Spinal cord (tissue), 10 donors: Measurements from ENCODE around the gene CAMKK2. TPM values are rescaled to one million over a fixed set of nuclear protein-coding genes. Genes with fewer than 3 reads are reported as not detected.

ENCODE experiments used
- DNase-seq, 6 donors: peaks; one replicate each; pipeline versions ENCODE4 v3.0.0 to v3.0.0-alpha.2; 2013 to 2015; ENCODE audit warnings: low spot score in 6 of 6, low read depth in 4 of 6
- H3K27ac ChIP-seq: one replicate; pipeline ENCODE4 v1.5.1; 2013; ENCODE audit warnings: low read depth, low read length, control low read depth
- H3K27me3 ChIP-seq: one replicate; pipeline ENCODE4 v1.6.1; 2013; ENCODE audit warnings: low read length; ENCODE audit not compliant: control insufficient read depth, insufficient read depth
- H3K36me3 ChIP-seq: one replicate; pipeline ENCODE4 v1.6.1; 2013; ENCODE audit warnings: low read length; ENCODE audit not compliant: control insufficient read depth, insufficient read depth
- H3K4me1 ChIP-seq: one replicate; pipeline ENCODE4 v1.6.1; 2013; ENCODE audit warnings: low read length; ENCODE audit not compliant: control insufficient read depth, insufficient read depth
- H3K4me3 ChIP-seq: one replicate; pipeline ENCODE4 v1.5.1; 2013; ENCODE audit warnings: low read depth, low read length, control low read depth
- H3K9me3 ChIP-seq: one replicate; pipeline ENCODE4 v1.6.1; 2013; ENCODE audit warnings: low read length; ENCODE audit not compliant: control insufficient read depth, insufficient read depth
- WGBS: methylation state at CpG from one replicate; pipeline ENCODE4 v1.1.5; 2013; ENCODE audit warnings: missing lambda C conversion rate; ENCODE audit not compliant: insufficient coverage; 5-methylcytosine and 5-hydroxymethylcytosine counted together
- polyA plus RNA-seq, 2 donors: library from polyadenylated mRNA; unstranded; fragments of 120-200 nt; gene quantifications; one replicate each; pipeline ENCODE4 v1.2.1, GENCODE V29; 2013; ENCODE audit not compliant: insufficient read length in 2 of 2
- total RNA-seq, 2 donors: library from RNA; depleted of rRNA in 1 of 2; stranded (reverse); fragments of 120-200 nt in 1 of 2; fragments of >200 nt in 1 of 2; gene quantifications; one replicate each; pipeline versions ENCODE4 v1.2.3 to v1.2.4, GENCODE V29; 2013 to 2014
- donor health status: healthy.

Gene CAMKK2
- total and polyA plus RNA-seq, 4 donors = 18.0 to 44.2 (median 31.3) TPM

DNA sequence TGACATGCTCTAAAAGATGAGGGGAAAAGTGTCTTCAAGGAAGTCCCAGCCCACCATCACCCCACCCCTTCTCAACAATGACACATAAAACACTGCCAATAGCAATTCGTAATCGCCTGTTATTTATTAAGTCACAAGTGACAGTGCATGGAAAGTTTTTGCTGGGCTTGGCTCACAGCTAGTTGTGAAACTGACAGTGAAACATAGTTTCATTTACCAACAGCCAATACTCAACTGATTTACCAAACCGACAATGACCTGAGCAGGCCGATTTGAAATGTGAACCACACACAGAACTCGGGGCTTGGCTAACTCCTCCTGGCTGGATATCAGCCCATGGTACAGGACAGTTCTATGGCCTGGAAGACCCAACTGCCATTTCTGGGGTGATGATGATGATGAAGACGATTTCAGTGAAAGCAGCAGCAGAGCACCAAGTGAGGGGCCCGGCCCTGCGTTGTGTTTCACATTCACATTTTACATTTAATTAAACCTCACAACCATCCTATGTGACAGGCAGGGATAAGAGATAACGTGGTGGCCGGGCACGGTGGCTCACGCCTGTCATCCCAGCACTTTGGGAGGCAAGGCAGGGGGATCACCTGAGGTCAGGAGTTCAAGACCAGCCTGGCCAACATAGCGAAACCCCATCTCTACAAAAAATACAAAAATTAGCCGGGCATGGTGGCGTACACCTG, 42.7 kb downstream of the CAMKK2 start:
- no peak for DNase-seq
- Histone ChIP-seq H3K9me3 (no peaks in the 10 kb centered on the region), H3K4me1 (no peaks in the 10 kb centered on the region), H3K27ac (no peak overlapping the region), H3K27me3 (no peaks in the 10 kb centered on the region), H3K36me3 (peaks cover 64% of the 10 kb centered on the region), H3K4me3 (no peak overlapping the region)
- WGBS = 100% methylated on average over 5 of the region's 15 CpGs

DNA sequence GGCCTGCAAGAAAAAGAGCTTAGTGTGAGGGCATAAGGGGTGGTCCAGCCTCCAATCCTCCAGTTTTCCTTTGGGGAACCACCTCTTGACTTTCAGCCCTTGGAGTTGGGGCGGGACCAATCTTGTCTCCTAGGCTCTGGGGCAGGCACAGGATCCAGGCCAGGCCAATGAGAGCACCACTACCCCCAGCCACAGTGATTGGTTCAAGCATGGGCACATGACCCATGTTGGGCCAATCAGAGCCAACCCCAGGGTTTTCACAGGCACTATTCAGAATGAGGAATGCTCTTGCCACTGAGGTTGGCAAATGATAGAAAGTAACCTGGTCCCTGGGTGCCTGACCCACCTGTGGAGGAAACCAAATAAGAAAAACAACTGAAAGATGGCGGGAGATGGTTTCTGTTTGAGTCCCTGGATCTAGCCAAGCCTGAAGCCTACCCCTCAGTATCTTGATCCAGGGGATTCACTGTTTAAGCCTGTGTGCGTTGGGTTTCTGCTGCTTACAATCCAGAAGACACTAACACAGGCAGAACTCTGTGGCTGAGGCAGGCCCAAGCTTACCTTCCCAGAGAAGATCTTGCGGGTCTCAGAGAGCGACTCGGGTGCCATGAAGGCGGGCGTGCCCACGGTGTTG, 43.7 kb downstream of the CAMKK2 start:
- Histone ChIP-seq H3K27me3 (no peaks in the 10 kb centered on the region), H3K27ac (no peak overlapping the region), H3K4me3 (no peak overlapping the region), H3K36me3 (peaks cover 66% of the 10 kb centered on the region), H3K9me3 (no peaks in the 10 kb centered on the region), H3K4me1 (no peaks in the 10 kb centered on the region)
- DNase-seq = no peak
- WGBS = 94% methylated on average over 9 of the region's 9 CpGs

DNA sequence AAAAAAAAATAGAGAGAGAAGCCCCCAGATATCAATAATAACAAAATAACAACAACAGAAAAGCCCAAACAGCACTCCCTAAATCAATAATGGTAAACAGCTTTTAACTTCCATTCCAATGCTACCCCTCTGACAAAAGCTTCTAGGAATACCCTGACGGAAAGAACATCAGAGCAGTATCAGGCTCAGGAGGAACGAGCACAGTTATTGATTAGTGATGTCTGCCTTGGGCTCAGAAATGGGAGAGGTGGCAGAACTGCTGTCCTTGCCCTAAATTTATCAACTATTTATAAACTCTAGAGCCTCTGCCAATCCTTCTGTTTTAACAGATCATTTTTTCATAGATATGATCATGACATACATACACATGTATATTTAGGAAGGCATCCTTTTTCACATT, 44.7 kb downstream of the CAMKK2 start:
- Histone ChIP-seq H3K36me3 (peaks cover 72% of the 10 kb centered on the region), H3K9me3 (no peaks in the 10 kb centered on the region), H3K27ac (no peak overlapping the region), H3K4me1 (no peaks in the 10 kb centered on the region), H3K27me3 (no peaks in the 10 kb centered on the region), H3K4me3 (no peak overlapping the region)
- WGBS = no CpG with 5 or more reads among the region's 2 CpGs
- no peak for DNase-seq

DNA sequence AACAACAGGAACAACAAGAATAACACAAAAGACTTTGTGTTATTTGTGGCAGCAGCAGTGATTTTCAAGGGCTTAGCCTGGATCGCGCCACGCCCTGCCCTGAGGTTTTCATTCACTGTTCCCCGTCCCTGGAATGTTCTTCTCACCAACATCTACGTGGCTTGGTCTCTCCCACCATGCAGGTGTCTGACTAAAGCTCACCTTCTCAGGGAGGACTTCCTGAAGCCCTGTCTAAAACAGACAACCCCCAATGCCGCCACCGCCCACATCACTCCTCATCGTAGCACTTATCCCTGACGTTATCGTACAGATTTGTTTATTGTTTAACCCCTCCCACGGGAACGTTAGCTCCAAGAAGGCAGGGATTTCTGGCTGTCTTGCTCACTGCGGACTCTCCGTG, 46.1 kb downstream of the CAMKK2 start:
- Histone ChIP-seq H3K36me3 (peaks cover 74% of the 10 kb centered on the region), H3K9me3 (no peaks in the 10 kb centered on the region), H3K27ac (no peak overlapping the region), H3K27me3 (no peaks in the 10 kb centered on the region), H3K4me3 (no peak overlapping the region), H3K4me1 (no peaks in the 10 kb centered on the region)
- DNase-seq = no peak
- WGBS = 93% methylated on average over 7 of the region's 14 CpGs

DNA sequence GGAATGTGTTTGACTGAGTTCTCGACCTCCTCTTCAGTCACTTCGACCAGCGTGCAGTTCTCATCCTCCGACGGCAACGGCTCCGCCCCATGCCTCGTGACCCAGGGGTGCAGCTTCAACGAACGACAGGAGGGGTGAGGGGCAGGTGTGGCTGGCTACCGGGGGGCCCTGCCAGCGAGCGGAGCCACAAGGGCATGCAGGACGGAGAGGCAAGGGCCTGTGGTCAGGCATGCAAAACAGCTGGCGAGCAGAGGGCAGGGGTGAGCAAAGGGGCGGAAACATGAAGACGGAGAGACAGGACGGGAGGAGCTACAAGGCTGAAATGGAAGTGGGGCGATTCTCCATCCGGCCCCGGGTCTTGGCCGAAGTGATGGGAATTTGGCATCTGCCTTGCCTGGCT, 47.9 kb downstream of the CAMKK2 start:
- H3K27ac ChIP-seq = no peak overlapping the region
- DNase-seq = no peak
- no peak overlapping the region for H3K4me3 ChIP-seq
- WGBS = 87% methylated on average over 22 of the region's 22 CpGs
- peaks cover 81% of the 10 kb centered on the region for H3K36me3 ChIP-seq
- no peaks in the 10 kb centered on the region for H3K27me3 ChIP-seq
- no peaks in the 10 kb centered on the region for H3K9me3 ChIP-seq
- H3K4me1 ChIP-seq = no peaks in the 10 kb centered on the region

DNA sequence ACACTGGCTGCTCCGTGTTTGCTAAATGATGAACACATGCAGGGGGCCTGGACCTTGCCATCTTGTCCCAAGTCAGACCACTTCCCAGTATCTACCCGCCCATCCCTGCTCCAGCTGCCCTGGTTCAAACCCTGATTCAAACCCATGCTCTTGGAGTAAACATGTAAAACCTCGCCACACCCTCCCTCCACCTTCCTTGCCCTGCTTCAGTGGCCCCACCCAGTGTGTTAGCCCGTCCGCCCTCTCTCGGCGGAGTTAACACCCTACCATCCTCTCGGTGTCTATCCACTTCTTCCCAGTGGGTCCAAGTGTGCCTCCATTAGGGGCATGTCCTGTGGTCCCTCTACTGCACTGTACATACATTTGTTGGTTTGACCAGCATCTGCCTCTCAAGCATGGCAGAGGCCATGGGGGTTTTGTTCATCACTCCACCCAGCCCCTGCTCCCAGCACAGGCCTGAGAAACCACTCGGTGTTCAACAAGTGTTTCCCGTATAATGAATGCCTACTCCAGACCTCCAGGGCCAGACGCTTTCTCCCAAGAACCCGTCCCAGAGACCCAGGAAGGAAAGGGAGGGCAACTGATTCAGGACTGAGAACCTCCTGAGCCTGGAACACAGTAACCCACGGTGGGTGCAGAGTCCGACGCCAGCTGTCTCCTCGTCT, 49.5 kb downstream of the CAMKK2 start:
- no peaks in the 10 kb centered on the region for H3K9me3 ChIP-seq
- no peak overlapping the region for H3K4me3 ChIP-seq
- 94% methylated on average over 16 of the region's 16 CpGs for WGBS
- DNase-seq = no peak
- no peaks in the 10 kb centered on the region for H3K4me1 ChIP-seq
- H3K36me3 ChIP-seq = peaks cover 74% of the 10 kb centered on the region
- no peak overlapping the region for H3K27ac ChIP-seq
- no peaks in the 10 kb centered on the region for H3K27me3 ChIP-seq

DNA sequence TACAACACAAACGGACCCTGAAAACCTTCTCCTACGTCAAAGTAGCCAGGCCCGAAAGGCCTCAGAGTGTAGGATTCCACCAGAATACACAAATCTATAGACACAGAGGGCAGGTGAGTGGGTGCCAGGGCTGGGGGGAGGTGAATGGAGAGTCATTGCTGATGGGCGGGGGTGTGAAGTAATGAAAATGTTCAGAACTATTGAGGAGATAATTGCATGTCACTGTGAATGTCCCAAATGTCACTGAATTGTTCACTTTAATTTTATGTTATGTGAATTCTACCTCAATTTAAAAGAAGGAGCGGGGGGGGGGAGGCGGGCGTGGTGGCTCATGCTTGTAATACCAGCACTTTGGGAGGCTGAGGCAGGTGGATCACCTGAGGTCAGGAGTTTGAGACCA, 50.6 kb downstream of the CAMKK2 start:
- H3K4me1 ChIP-seq = peaks cover 7% of the 10 kb centered on the region
- H3K36me3 ChIP-seq = peaks cover 81% of the 10 kb centered on the region
- DNase-seq = no peak
- no peak overlapping the region for H3K27ac ChIP-seq
- H3K27me3 ChIP-seq = no peaks in the 10 kb centered on the region
- H3K4me3 ChIP-seq = no peak overlapping the region
- H3K9me3 ChIP-seq = no peaks in the 10 kb centered on the region
- WGBS = no CpG with 5 or more reads among the region's 7 CpGs

DNA sequence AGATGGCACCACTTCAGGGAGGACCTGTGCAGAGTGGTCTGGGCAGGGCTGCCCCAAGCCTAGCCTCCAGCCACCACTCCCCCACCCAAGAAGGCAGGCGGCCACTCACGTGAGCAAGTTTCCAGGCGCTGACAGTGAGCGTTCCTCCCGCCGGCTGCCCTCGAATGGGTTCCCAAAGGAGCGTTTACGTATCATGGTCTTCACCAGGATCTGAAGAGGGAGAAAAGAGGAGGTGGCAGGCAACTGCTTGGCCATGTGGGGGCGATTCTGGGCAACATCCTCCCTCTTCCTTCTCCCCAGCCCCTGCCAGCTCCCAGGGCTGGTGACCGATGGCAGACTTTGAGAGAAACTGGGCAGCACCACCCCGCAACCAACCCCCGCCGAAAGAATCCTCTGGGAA, 51.5 kb downstream of the CAMKK2 start:
- DNase-seq = no peak
- 94% methylated on average over 14 of the region's 14 CpGs for whole genome bisulfite sequencing
- Histone ChIP-seq H3K36me3 (peaks cover 79% of the 10 kb centered on the region), H3K27me3 (no peaks in the 10 kb centered on the region), H3K9me3 (no peaks in the 10 kb centered on the region), H3K4me3 (no peak overlapping the region), H3K27ac (no peak overlapping the region), H3K4me1 (peaks cover 16% of the 10 kb centered on the region)

DNA sequence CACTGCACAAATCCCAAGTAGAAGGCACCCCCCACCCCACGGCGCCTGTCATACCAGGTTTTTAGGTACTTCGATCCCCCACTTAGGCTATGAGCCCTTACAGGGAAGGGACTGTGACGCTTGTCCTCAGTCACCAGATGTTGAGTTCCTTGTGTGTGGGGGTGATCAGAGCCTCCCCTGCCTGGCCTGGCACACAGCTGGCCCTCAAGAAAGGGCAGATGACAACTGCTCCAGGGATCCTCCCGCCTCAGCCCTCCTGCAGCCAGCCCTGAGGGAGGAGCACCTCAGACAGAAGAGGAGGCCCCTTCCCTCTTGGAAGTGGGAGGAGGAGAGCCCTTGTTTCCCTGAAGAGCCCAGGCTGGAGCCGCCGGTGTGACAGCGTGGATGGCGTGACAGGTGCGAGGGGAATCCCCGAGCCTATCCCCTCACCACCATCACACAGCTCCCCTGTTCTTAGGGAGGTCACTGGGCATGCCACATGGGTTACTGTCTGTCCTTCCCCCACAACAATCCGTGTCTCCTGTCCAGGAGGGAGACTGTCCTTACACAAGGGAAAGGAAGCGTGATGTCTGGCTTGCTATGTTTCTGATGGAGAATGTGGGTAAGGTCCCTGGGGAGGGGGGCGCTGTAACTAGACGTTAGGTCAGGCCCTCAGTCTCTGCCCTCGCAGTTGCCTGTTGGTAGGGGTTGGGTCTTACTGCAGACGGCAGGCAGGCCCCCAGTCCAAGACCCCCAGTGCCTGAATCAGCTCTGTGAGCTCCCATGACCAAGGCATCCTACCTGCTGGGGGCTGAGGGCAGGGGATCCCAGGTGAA, 55.1 kb downstream of the CAMKK2 start:
- peaks cover 30% of the 10 kb centered on the region for H3K4me1 ChIP-seq
- no peak overlapping the region for H3K4me3 ChIP-seq
- H3K9me3 ChIP-seq = no peaks in the 10 kb centered on the region
- H3K27ac ChIP-seq = peak overlapping the region; percentile 86
- DNase-seq = peak in 1 of 6 donors; percentile 21
- H3K27me3 ChIP-seq = no peaks in the 10 kb centered on the region
- WGBS = 69% methylated on average over 5 of the region's 17 CpGs
- peaks cover 69% of the 10 kb centered on the region for H3K36me3 ChIP-seq
